GM12878 (cell line): ENCODE measurements around the gene OSCP1. TPM values are rescaled to one million over a fixed set of nuclear protein-coding genes. Genes with fewer than 3 reads are reported as not detected.

Experiments
- ATAC-seq: fragments of 200-7000 bp; cut with Tn5 transposase; 3 replicates; pipeline ENCODE4 v1.9.1; 2020; ENCODE audit warnings: mild to moderate bottlenecking, moderate library complexity
- BruUV-seq: library from RNA; stranded (reverse); fragments of 400-500 nt; replicated peaks from 2 replicates; lab custom pipeline; 2021; lab: Mats Ljungman, UMichigan
- CTCF ChIA-PET: fragments of 300-600 bp; sonication (Branson Sonifier 250); formaldehyde crosslinking; extraction: SDS; loops from one replicate; lab custom pipeline; 2021; ENCODE audit warnings: inconsistent platforms; lab: Yijun Ruan, JAX
- POLR2A ChIA-PET: fragments of 350-600 bp; formaldehyde crosslinking; extraction: SDS; loops from one replicate; lab custom pipeline; 2021; ENCODE audit warnings: inconsistent platforms; lab: Charles Lee
- RAD21 ChIA-PET: fragments of 300-600 bp; sonication (Branson Sonifier 250); formaldehyde crosslinking; loops from one replicate; lab custom pipeline; 2023; ENCODE audit warnings: antibody characterized with exemption; ENCODE audit not compliant: unreplicated experiment; lab: Charles Lee
- SMC1A ChIA-PET: fragments of 300-600 bp; sonication (Branson Sonifier 250); formaldehyde crosslinking; loops from one replicate; lab custom pipeline; 2023; ENCODE audit not compliant: unreplicated experiment, uncharacterized antibody; lab: Charles Lee
- DNase-seq: peaks from one replicate; pipeline ENCODE4 v3.0.0-alpha.2; 2011; ENCODE audit warnings: low read depth, low spot score
- FAIRE-seq: peaks from 3 replicates; lab custom pipeline; 2011; peaks lifted over from hg19 to GRCh38; lab: Jason Lieb, UNC
- H2AFZ ChIP-seq: 2 replicates; pipeline ENCODE4 v1.6.0; 2011; ENCODE audit warnings: low read depth, low read length, control low read depth; ENCODE audit not compliant: control insufficient read depth
- H3K27ac ChIP-seq: 2 replicates; pipeline ENCODE4 v1.5.1; 2011; ENCODE audit warnings: control low read depth; ENCODE audit not compliant: control insufficient read depth, insufficient read depth
- H3K27me3 ChIP-seq, 2 experiments: replicated peaks in 1 of 2; 2 replicates each; pipeline versions ENCODE4 v1.6.0 to v1.6.1; 2011; ENCODE audit warnings: low read length in 1 of 2; ENCODE audit not compliant: control insufficient read depth in 2 of 2, insufficient read depth in 2 of 2
- H3K36me3 ChIP-seq, 2 experiments: 2 replicates each; pipeline ENCODE4 v1.5.1; 2011; ENCODE audit warnings: low read length in 1 of 2; ENCODE audit not compliant: control insufficient read depth in 2 of 2, insufficient read depth in 2 of 2
- H3K4me1 ChIP-seq: 2 replicates; pipeline ENCODE4 v1.6.1; 2011; ENCODE audit warnings: mild to moderate bottlenecking, low read length, moderate library complexity, mixed read lengths; ENCODE audit not compliant: control insufficient read depth, insufficient read depth
- H3K4me2 ChIP-seq: 2 replicates; pipeline ENCODE4 v1.6.0; 2011; ENCODE audit warnings: control low read depth; ENCODE audit not compliant: control insufficient read depth, insufficient read depth
- H3K4me3 ChIP-seq: fragments of 200-600 bp; sonication (generic); 2 replicates; pipeline ENCODE4 v1.5.1; 2016
- H3K79me2 ChIP-seq: 2 replicates; pipeline ENCODE4 v1.6.0; 2011; ENCODE audit warnings: low read length; ENCODE audit not compliant: control insufficient read depth, insufficient read depth
- H3K9ac ChIP-seq: 2 replicates; pipeline ENCODE4 v1.8.0; 2011; ENCODE audit warnings: low read length, control low read depth, mixed read lengths; ENCODE audit not compliant: control insufficient read depth, insufficient read depth
- H3K9me3 ChIP-seq: replicated peaks from 3 replicates; pipeline ENCODE4 v1.5.1; 2011; ENCODE audit warnings: mild to moderate bottlenecking, low read length; ENCODE audit not compliant: control insufficient read depth, insufficient read depth
- H4K20me1 ChIP-seq: 2 replicates; pipeline ENCODE4 v1.6.0; 2011; ENCODE audit not compliant: control insufficient read depth, insufficient read depth
- BHLHE40 ChIP-seq, 2 experiments: fragments of 450-650 bp in 1 of 2; IDR thresholded peaks; 2 replicates each; pipeline ENCODE4 v1.6.1; 2011 to 2017; ENCODE audit warnings: low read depth in 2 of 2, borderline replicate concordance in 1 of 2, improper control_type of control experiment in 1 of 2, low read length in 1 of 2, mild to moderate bottlenecking in 1 of 2
- CREM ChIP-seq: IDR thresholded peaks from 2 replicates; pipeline ENCODE4 v1.6.1; 2014; ENCODE audit warnings: antibody characterized with exemption, low read depth
- MYC ChIP-seq: IDR thresholded peaks from 2 replicates; pipeline ENCODE4 v1.6.1; 2011; ENCODE audit warnings: mild to moderate bottlenecking, low read length, moderate library complexity, inconsistent platforms; ENCODE audit not compliant: insufficient read depth, insufficient replicate concordance, insufficient read length, severe bottlenecking
- SREBF2 ChIP-seq: IDR thresholded peaks from 2 replicates; pipeline ENCODE4 v1.6.1; 2012; ENCODE audit warnings: mild to moderate bottlenecking, low read length
- YBX1 ChIP-seq: fragments of 450-650 bp; IDR thresholded peaks from 2 replicates; pipeline ENCODE4 v1.6.1; 2016; ENCODE audit warnings: antibody characterized with exemption
- ZNF274 ChIP-seq: IDR thresholded peaks from one replicate; pipeline ENCODE4 v1.8.0; 2011; ENCODE audit not compliant: insufficient read length, insufficient read depth
- WGBS: methylation state at CpG from one replicate; pipeline ENCODE4 v1.1.6; 2016; ENCODE audit warnings: low lambda C conversion rate; ENCODE audit not compliant: insufficient replicate concordance, insufficient coverage; ENCODE audit errors: missing lambda C conversion rate; 5-methylcytosine and 5-hydroxymethylcytosine counted together
- in situ Hi-C: fragments of 300-500 bp; cut with MboI; formaldehyde crosslinking; loops from 9 replicates; pipeline ENCODE4 v1.14.3; 2018; ENCODE audit warnings: mixed read lengths
- intact Hi-C: fragments of 100-400 bp; cut with micrococcal nuclease; formaldehyde crosslinking; loops from one replicate; pipeline ENCODE4 v1.14.2; 2022; ENCODE audit not compliant: unreplicated experiment
- polyA plus RNA-seq, 11 experiments: library from polyadenylated mRNA; depleted of rRNA in 4 of 11; unstranded in 6 of 11; stranded (reverse) in 5 of 11; fragments of >200 nt; fragmentation: Nextera tagmentation in 4 of 11; fragmentation: Illumina TruSeq in 1 of 11; extraction: Ambion mirVana in 4 of 11; extraction: Trizol in 1 of 11; gene quantifications; 1 replicate in 1 of 11; 2 replicates in 10 of 11; pipeline versions ENCODE4 v1.2.1 to v1.2.3, GENCODE V29; 2011 to 2016; ENCODE audit warnings: inconsistent platforms in 2 of 11, missing spikeins in 2 of 11, low read depth in 1 of 11
- total RNA-seq, 4 experiments: library from RNA; depleted of rRNA in 3 of 4; stranded (reverse); fragments of >200 nt in 3 of 4; fragmentation: Illumina TruSeq in 1 of 4; extraction: Trizol in 1 of 4; gene quantifications; 2 replicates each; pipeline versions ENCODE4 v1.2.1 to v1.2.3, GENCODE V29; 2013 to 2021
- TF ChIP-seq, protein P1 (sequence below): fragments of 450-650 bp; IDR thresholded peaks from 2 replicates; pipeline ENCODE4 v1.6.1; 2018; ENCODE audit warnings: borderline replicate concordance, mild to moderate bottlenecking; ENCODE audit not compliant: partially characterized antibody
- TF ChIP-seq, protein P2 (sequence below): fragments of 450-650 bp; conservative IDR thresholded peaks from 2 replicates; pipeline ENCODE4 v1.6.1; 2017; ENCODE audit warnings: mild to moderate bottlenecking, moderate library complexity
- TF ChIP-seq, protein P3 (sequence below): fragments of 450-650 bp; IDR thresholded peaks from 2 replicates; pipeline ENCODE4 v1.6.1; 2017; ENCODE audit warnings: mild to moderate bottlenecking, moderate library complexity
- TF ChIP-seq, protein P4 (sequence below): fragments of 450-650 bp; IDR thresholded peaks from 2 replicates; pipeline ENCODE4 v1.6.1; 2017; ENCODE audit warnings: mild to moderate bottlenecking, moderate library complexity

Gene OSCP1
- total and polyA plus RNA-seq, 10 of the 15 experiments (the other 5 are each of a cell fraction or from before 2014, with no cell fraction given) = 1.8 to 5.9 (median 3.0) TPM

DNA sequence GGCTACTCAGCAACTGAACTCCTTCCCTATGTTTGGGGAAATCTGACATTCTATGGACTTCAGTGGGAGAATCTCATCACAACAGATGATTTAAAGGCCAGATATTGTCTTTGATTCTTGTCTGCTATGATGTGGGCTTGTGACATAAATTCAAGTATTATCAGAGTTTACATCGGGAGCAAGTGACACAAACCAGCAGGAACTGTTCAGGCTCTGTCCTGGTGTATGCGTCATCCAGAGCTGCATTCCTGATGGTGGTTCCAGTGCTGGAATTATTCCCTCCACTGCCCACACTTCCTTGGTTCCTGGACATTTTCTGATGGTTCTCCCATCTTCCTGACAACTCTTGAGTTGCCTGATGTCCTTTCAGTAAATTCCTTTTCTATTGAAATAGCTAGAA, 41.8 kb downstream of the OSCP1 start:
- no peak overlapping the region for H3K27ac ChIP-seq
- H3K9me3 ChIP-seq = peaks cover 3% of the 10 kb centered on the region; the same call in 2 of the 3 replicates
- H3K27me3 ChIP-seq = no peaks in the 10 kb centered on the region
- ChIA-PET SMC1A (no interaction called here), CTCF (interaction anchor here (1.7 kb wide), 1 partner anchor 11 kb away, joined by 6 read pairs; no protein-coding TSS in a partner anchor), POLR2A (interaction anchor here (0.6 kb wide), 1 partner anchor 99 kb away, joined by 3 read pairs; no protein-coding TSS in a partner anchor), RAD21 (interaction anchor here (0.7 kb wide), 1 partner anchor 13 kb away, joined by 3 read pairs; no protein-coding TSS in a partner anchor)
- WGBS = 100% methylated on average over 2 of the region's 2 CpGs
- no peak overlapping the region for H3K4me2 ChIP-seq
- H3K4me3 ChIP-seq = no peak overlapping the region
- BruUV-seq = no TSS peak
- H2AFZ ChIP-seq = no peak overlapping the region
- in situ Hi-C loops (no loop called here), intact Hi-C loops (no loop called here)
- H3K9ac ChIP-seq = no peak overlapping the region
- no peaks in the 10 kb centered on the region for H4K20me1 ChIP-seq
- FAIRE-seq (no peak), ATAC-seq (no peak), DNase-seq (no peak)
- no peaks in the 10 kb centered on the region for H3K79me2 ChIP-seq
- 0 out of 4 replicates have a peak, but pooled peaks cover 0 to 2% of the 10 kb centered on the region in 2 experiments for H3K36me3 ChIP-seq
- H3K4me1 ChIP-seq = no peaks in the 10 kb centered on the region
- TF ChIP-seq, protein P1, sequence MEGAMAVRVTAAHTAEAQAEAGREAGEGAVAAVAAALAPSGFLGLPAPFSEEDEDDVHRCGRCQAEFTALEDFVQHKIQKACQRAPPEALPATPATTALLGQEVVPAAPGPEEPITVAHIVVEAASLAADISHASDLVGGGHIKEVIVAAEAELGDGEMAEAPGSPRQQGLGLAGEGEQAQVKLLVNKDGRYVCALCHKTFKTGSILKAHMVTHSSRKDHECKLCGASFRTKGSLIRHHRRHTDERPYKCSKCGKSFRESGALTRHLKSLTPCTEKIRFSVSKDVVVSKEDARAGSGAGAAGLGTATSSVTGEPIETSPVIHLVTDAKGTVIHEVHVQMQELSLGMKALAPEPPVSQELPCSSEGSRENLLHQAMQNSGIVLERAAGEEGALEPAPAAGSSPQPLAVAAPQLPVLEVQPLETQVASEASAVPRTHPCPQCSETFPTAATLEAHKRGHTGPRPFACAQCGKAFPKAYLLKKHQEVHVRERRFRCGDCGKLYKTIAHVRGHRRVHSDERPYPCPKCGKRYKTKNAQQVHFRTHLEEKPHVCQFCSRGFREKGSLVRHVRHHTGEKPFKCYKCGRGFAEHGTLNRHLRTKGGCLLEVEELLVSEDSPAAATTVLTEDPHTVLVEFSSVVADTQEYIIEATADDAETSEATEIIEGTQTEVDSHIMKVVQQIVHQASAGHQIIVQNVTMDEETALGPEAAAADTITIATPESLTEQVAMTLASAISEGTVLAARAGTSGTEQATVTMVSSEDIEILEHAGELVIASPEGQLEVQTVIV = no peak
- TF ChIP-seq, protein P2, sequence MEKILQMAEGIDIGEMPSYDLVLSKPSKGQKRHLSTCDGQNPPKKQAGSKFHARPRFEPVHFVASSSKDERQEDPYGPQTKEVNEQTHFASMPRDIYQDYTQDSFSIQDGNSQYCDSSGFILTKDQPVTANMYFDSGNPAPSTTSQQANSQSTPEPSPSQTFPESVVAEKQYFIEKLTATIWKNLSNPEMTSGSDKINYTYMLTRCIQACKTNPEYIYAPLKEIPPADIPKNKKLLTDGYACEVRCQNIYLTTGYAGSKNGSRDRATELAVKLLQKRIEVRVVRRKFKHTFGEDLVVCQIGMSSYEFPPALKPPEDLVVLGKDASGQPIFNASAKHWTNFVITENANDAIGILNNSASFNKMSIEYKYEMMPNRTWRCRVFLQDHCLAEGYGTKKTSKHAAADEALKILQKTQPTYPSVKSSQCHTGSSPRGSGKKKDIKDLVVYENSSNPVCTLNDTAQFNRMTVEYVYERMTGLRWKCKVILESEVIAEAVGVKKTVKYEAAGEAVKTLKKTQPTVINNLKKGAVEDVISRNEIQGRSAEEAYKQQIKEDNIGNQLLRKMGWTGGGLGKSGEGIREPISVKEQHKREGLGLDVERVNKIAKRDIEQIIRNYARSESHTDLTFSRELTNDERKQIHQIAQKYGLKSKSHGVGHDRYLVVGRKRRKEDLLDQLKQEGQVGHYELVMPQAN = no peak
- TF ChIP-seq SREBF2 (no peak), ZNF274 (no peak), YBX1 (no peak), BHLHE40 (IDR thresholded peaks at IDR 0.05; ENCODE audit: borderline replicate concordance in 1 of 2, low read depth in 2 of 2, low read length in 1 of 2) (no peak), CREM (no peak), MYC (no peak)
- TF ChIP-seq, protein P3, sequence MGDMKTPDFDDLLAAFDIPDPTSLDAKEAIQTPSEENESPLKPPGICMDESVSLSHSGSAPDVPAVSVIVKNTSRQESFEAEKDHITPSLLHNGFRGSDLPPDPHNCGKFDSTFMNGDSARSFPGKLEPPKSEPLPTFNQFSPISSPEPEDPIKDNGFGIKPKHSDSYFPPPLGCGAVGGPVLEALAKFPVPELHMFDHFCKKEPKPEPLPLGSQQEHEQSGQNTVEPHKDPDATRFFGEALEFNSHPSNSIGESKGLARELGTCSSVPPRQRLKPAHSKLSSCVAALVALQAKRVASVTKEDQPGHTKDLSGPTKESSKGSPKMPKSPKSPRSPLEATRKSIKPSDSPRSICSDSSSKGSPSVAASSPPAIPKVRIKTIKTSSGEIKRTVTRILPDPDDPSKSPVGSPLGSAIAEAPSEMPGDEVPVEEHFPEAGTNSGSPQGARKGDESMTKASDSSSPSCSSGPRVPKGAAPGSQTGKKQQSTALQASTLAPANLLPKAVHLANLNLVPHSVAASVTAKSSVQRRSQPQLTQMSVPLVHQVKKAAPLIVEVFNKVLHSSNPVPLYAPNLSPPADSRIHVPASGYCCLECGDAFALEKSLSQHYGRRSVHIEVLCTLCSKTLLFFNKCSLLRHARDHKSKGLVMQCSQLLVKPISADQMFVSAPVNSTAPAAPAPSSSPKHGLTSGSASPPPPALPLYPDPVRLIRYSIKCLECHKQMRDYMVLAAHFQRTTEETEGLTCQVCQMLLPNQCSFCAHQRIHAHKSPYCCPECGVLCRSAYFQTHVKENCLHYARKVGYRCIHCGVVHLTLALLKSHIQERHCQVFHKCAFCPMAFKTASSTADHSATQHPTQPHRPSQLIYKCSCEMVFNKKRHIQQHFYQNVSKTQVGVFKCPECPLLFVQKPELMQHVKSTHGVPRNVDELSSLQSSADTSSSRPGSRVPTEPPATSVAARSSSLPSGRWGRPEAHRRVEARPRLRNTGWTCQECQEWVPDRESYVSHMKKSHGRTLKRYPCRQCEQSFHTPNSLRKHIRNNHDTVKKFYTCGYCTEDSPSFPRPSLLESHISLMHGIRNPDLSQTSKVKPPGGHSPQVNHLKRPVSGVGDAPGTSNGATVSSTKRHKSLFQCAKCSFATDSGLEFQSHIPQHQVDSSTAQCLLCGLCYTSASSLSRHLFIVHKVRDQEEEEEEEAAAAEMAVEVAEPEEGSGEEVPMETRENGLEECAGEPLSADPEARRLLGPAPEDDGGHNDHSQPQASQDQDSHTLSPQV = no peak
- TF ChIP-seq, protein P4, sequence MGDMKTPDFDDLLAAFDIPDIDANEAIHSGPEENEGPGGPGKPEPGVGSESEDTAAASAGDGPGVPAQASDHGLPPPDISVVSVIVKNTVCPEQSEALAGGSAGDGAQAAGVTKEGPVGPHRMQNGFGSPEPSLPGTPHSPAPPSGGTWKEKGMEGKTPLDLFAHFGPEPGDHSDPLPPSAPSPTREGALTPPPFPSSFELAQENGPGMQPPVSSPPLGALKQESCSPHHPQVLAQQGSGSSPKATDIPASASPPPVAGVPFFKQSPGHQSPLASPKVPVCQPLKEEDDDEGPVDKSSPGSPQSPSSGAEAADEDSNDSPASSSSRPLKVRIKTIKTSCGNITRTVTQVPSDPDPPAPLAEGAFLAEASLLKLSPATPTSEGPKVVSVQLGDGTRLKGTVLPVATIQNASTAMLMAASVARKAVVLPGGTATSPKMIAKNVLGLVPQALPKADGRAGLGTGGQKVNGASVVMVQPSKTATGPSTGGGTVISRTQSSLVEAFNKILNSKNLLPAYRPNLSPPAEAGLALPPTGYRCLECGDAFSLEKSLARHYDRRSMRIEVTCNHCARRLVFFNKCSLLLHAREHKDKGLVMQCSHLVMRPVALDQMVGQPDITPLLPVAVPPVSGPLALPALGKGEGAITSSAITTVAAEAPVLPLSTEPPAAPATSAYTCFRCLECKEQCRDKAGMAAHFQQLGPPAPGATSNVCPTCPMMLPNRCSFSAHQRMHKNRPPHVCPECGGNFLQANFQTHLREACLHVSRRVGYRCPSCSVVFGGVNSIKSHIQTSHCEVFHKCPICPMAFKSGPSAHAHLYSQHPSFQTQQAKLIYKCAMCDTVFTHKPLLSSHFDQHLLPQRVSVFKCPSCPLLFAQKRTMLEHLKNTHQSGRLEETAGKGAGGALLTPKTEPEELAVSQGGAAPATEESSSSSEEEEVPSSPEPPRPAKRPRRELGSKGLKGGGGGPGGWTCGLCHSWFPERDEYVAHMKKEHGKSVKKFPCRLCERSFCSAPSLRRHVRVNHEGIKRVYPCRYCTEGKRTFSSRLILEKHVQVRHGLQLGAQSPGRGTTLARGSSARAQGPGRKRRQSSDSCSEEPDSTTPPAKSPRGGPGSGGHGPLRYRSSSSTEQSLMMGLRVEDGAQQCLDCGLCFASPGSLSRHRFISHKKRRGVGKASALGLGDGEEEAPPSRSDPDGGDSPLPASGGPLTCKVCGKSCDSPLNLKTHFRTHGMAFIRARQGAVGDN = no peak
